Nephron progenitor cell (in vitro differentiated cells): ENCODE results near the gene TMEM40.

Source experiments
- DNase-seq: peaks from one replicate; pipeline ENCODE4 v3.0.0; 2021
- H3K27ac Mint-ChIP-seq: 2 replicates; pipeline ENCODE4 v1.8.0; 2021; ENCODE audit warnings: mild to moderate bottlenecking, moderate library complexity, mixed read lengths
- H3K27me3 Mint-ChIP-seq: 2 replicates; pipeline ENCODE4 v1.8.0; 2021; ENCODE audit warnings: mild to moderate bottlenecking, low read depth, mixed read lengths; ENCODE audit not compliant: poor library complexity
- H3K36me3 Mint-ChIP-seq: 2 replicates; pipeline ENCODE4 v1.8.0; 2021; ENCODE audit warnings: low read depth, mixed read lengths
- H3K4me1 Mint-ChIP-seq: 2 replicates; pipeline ENCODE4 v1.8.0; 2021; ENCODE audit warnings: mixed read lengths
- H3K4me3 Mint-ChIP-seq: 2 replicates; pipeline ENCODE4 v1.8.0; 2021; ENCODE audit warnings: mild to moderate bottlenecking, moderate library complexity, mixed read lengths
- H3K9me3 Mint-ChIP-seq: 2 replicates; pipeline ENCODE4 v1.8.0; 2021; ENCODE audit warnings: mild to moderate bottlenecking, moderate library complexity, mixed read lengths
- CTCF ChIP-seq: fragments of 200-600 bp; sonication (generic); IDR thresholded peaks from 2 replicates; pipeline ENCODE4 v1.5.0; 2021; ENCODE audit warnings: antibody characterized with exemption

Gene TMEM40

DNA sequence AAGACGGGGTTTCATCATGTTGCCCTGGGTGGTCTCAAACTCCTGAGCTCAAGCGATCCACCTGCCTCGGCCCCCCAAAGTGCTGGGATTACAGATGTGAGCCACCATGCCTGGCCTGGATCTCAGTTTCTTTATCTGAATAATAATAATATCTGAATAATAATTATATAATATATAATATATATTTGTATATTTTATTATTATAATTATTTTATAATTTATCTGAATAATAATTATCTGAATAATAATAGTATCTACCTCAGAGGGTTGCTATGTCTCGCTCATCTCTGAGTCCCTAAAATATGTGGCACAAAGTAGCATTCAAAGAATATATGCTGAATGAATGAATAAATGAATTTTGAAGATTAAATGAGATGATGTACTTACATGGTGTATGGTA, 44.8 kb downstream of the TMEM40 start:
- Mint-ChIP-seq H3K4me3 (no peak overlapping the region), H3K4me1 (peaks cover under 1% of the 10 kb centered on the region), H3K27me3 (peaks cover 23% of the 10 kb centered on the region), H3K9me3 (no peaks in the 10 kb centered on the region), H3K27ac (no peak overlapping the region), H3K36me3 (no peaks in the 10 kb centered on the region)
- no peak for TF ChIP-seq CTCF
- no peak for DNase-seq

DNA sequence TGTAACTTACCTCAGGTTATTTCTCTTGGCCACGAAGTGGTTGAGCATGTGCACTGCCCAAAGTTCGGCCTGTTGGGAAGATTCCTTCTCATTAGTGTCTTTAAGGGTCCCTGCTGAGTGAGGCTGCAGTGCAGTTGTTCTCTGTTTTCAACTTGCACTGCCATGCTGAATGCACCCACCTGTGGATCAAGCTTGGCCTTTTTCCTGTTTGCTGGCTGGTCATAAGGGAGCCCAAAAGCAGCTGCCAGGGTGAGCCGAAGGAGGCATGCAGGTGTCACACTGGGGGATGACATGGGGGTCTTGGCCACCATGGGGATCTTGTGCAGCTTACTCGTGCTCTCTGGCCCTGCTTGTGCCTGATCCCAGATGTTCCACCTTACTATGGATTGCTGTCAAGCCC, 49.0 kb downstream of the TMEM40 start:
- Mint-ChIP-seq H3K36me3 (no peaks in the 10 kb centered on the region), H3K27ac (no peak overlapping the region), H3K4me1 (peaks cover 14% of the 10 kb centered on the region), H3K4me3 (no peak overlapping the region), H3K9me3 (no peaks in the 10 kb centered on the region), H3K27me3 (peaks cover 25% of the 10 kb centered on the region)
- no peak for TF ChIP-seq CTCF
- DNase-seq: no peak

DNA sequence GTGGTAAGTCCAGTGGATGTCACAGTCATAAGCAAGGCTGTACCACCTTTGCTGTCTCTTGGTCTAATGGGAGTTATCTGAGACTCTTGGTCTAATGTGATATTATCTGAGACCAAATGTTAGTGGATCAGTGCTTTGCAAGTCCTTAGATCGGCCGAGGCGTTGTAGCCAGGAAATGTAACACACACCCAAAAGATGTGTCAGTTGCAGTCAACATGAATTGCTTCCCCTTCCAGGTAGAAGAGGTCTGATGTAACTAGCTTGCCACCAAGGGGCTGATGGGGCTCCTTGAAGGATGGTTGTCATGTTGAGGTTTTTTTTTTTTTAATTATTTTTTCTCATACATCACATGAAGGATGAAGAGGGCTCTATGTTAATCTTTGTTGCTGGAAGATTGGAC, 49.7 kb downstream of the TMEM40 start:
- no peaks in the 10 kb centered on the region for H3K9me3 Mint-ChIP-seq
- TF ChIP-seq CTCF: no peak
- no peaks in the 10 kb centered on the region for H3K36me3 Mint-ChIP-seq
- peaks cover 14% of the 10 kb centered on the region for H3K4me1 Mint-ChIP-seq
- no peak overlapping the region for H3K27ac Mint-ChIP-seq
- DNase-seq: no peak
- peaks cover 25% of the 10 kb centered on the region for H3K27me3 Mint-ChIP-seq
- no peak overlapping the region for H3K4me3 Mint-ChIP-seq

- no peak overlapping the region for H3K27ac Mint-ChIP-seq
- no peak for DNase-seq
- H3K36me3 Mint-ChIP-seq: no peaks in the 10 kb centered on the region
- H3K4me1 Mint-ChIP-seq: peaks cover 14% of the 10 kb centered on the region
- peaks cover 25% of the 10 kb centered on the region for H3K27me3 Mint-ChIP-seq
- TF ChIP-seq CTCF: no peak
- H3K4me3 Mint-ChIP-seq: no peak overlapping the region
- H3K9me3 Mint-ChIP-seq: no peaks in the 10 kb centered on the region
Observed at GRCh38 chr3:12708584-12709192, 50.4 kb downstream of the TMEM40 start.

DNA sequence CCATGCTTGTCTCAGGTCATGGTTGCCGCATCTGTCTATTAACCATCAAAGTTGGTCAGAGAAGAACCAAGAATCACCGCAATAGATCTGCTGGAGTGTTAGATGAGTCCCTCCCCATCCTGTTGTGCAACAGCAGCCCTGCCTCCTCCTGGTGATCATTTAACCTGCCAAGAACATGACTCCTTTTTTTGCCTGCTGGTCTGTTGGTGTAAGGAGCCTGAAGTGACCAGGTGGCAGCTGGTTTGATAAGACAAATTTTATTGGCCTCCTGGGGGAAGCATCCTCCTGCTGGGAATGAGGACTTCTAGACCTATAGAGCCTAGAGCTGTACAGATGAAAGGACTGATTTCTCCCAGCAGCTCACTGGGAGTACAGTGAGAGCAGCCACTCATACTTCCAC, 51.6 kb downstream of the TMEM40 start:
- DNase-seq: no peak
- no peak for TF ChIP-seq CTCF
- Mint-ChIP-seq H3K9me3 (no peaks in the 10 kb centered on the region), H3K4me1 (peaks cover 14% of the 10 kb centered on the region), H3K27ac (peak overlapping the region; percentile 74), H3K36me3 (no peaks in the 10 kb centered on the region), H3K27me3 (peaks cover 24% of the 10 kb centered on the region), H3K4me3 (no peak overlapping the region)

GRCh38 chr3:12706504-12707253, 52.4 kb downstream of the TMEM40 start:
- Mint-ChIP-seq H3K27ac (no peak overlapping the region), H3K27me3 (peaks cover 16% of the 10 kb centered on the region), H3K36me3 (no peaks in the 10 kb centered on the region), H3K4me1 (peaks cover 14% of the 10 kb centered on the region), H3K4me3 (no peak overlapping the region), H3K9me3 (no peaks in the 10 kb centered on the region)
- peak; percentile 38 for DNase-seq
- TF ChIP-seq CTCF: peak; percentile 55
